Left lung (tissue), 10 donors: ENCODE results near the gene SECTM1. TPM values are rescaled to one million over a fixed set of nuclear protein-coding genes. Genes with fewer than 3 reads are reported as not detected.

Experiments
- ATAC-seq: fragments of 200-7000 bp; cut with Tn5 transposase; one replicate; pipeline ENCODE4 v1.9.1; 2020; ENCODE audit warnings: moderate library complexity
- DNase-seq, 4 donors: peaks; one replicate each; pipeline ENCODE4 v3.0.0-alpha.2; 2013 to 2020
- H3K27ac ChIP-seq, 2 donors: fragments of 200-600 bp; sonication (generic) in 1 of 2; one replicate each; pipeline versions ENCODE4 v1.5.0 to v1.8.0; 2020 to 2021
- H3K27me3 ChIP-seq, 2 donors: fragments of 200-600 bp; sonication (generic) in 1 of 2; one replicate each; pipeline versions ENCODE4 v1.5.0 to v1.8.0; 2020 to 2021
- H3K36me3 ChIP-seq, 2 donors: fragments of 200-600 bp; sonication (generic) in 1 of 2; one replicate each; pipeline versions ENCODE4 v1.5.0 to v1.8.0; 2020 to 2021
- H3K4me1 ChIP-seq, 2 donors: fragments of 200-600 bp; one replicate each; pipeline ENCODE4 v1.8.0; 2021
- H3K4me3 ChIP-seq, 2 donors: fragments of 200-600 bp; sonication (generic) in 1 of 2; one replicate each; pipeline versions ENCODE4 v1.5.0 to v1.8.0; 2020 to 2021; ENCODE audit warnings: mild to moderate bottlenecking in 1 of 2
- H3K9me3 ChIP-seq, 2 donors: fragments of 200-600 bp; sonication (generic) in 1 of 2; one replicate each; pipeline versions ENCODE4 v1.5.0 to v1.8.0; 2020 to 2021
- CTCF ChIP-seq, 2 donors: fragments of 200-600 bp; sonication (generic) in 1 of 2; IDR thresholded peaks; one replicate each; pipeline versions ENCODE4 v1.5.0 to v1.8.0; 2021; ENCODE audit warnings: antibody characterized with exemption in 2 of 2
- intact Hi-C, 2 donors: fragments of 100-400 bp; cut with DNase I; formaldehyde crosslinking; loops; one replicate each; pipeline versions ENCODE4 v1.11.2 to v1.14.2; 2022
- polyA plus RNA-seq, 6 donors: library from polyadenylated mRNA; unstranded; fragments of 120-200 nt; gene quantifications; one replicate each; pipeline ENCODE4 v1.2.1, GENCODE V29; 2013; ENCODE audit not compliant: insufficient read length in 6 of 6
- total RNA-seq, 2 donors: library from RNA; stranded (reverse); fragmentation: NEBNext Ultra II Directional; extraction: Animal tissue kit (Norgen Biotek cat#: 25700); gene quantifications; one replicate each; pipeline ENCODE4 v1.2.1, GENCODE V29; 2021
- donor health status: DM: no; HTN: yes; CAD: no.
- donor health status: DM: no; HTN: no; CAD: no.

SECTM1 gene
- total and polyA plus RNA-seq, 8 donors, result 1.9 to 36.8 (median 2.7) TPM

- Histone ChIP-seq H3K27ac (no peak overlapping the region), H3K36me3 (no peaks in the 10 kb centered on the region), H3K4me1 (peaks cover 0 to 30% of the 10 kb centered on the region in 2 donors), H3K27me3 (peaks cover 0 to 33% of the 10 kb centered on the region in 2 donors), H3K4me3 (no peak overlapping the region), H3K9me3 (no peaks in the 10 kb centered on the region)
- DNase-seq (peak in 1 of 4 donors; percentile 68), ATAC-seq (no peak)
- no peak for TF ChIP-seq CTCF (IDR thresholded peaks at IDR 0.05)
- intact Hi-C loops, result no loop called here
Measured at GRCh38 chr17:82303944-82304808, 29.4 kb downstream of the SECTM1 start.

GRCh38 chr17:82302991-82303943 lies 30.3 kb downstream of the SECTM1 start:
- Histone ChIP-seq H3K27me3 (peaks cover 0 to 26% of the 10 kb centered on the region in 2 donors), H3K9me3 (no peaks in the 10 kb centered on the region), H3K36me3 (no peaks in the 10 kb centered on the region), H3K4me3 (no peak overlapping the region), H3K4me1 (peaks cover 5 to 40% of the 10 kb centered on the region in 2 donors), H3K27ac (no peak overlapping the region)
- ATAC-seq, result no peak
- intact Hi-C loops, result no loop called here
- TF ChIP-seq CTCF (IDR thresholded peaks at IDR 0.05), result no peak
- peak in 1 of 4 donors; percentile 75 for DNase-seq

- no peak for ATAC-seq
- Histone ChIP-seq H3K27ac (no peak overlapping the region), H3K4me3 (no peak overlapping the region), H3K27me3 (peaks cover 0 to 26% of the 10 kb centered on the region in 2 donors), H3K36me3 (no peaks in the 10 kb centered on the region), H3K9me3 (no peaks in the 10 kb centered on the region), H3K4me1 (peaks cover 12 to 46% of the 10 kb centered on the region in 2 donors)
- intact Hi-C loops, result no loop called here
- no peak for TF ChIP-seq CTCF (IDR thresholded peaks at IDR 0.05)
- peak in 1 of 4 donors; percentile 57 for DNase-seq
Measured at GRCh38 chr17:82302568-82302963, 31.0 kb downstream of the SECTM1 start.

- Histone ChIP-seq H3K4me1 (peaks cover 17 to 51% of the 10 kb centered on the region in 2 donors), H3K4me3 (no peak overlapping the region), H3K27ac (no peak overlapping the region), H3K9me3 (no peaks in the 10 kb centered on the region), H3K36me3 (no peaks in the 10 kb centered on the region), H3K27me3 (peaks cover 0 to 26% of the 10 kb centered on the region in 2 donors)
- no peak for TF ChIP-seq CTCF (IDR thresholded peaks at IDR 0.05)
- ATAC-seq (no peak), DNase-seq (peak in 1 of 4 donors; percentile 79)
- intact Hi-C loops, result no loop called here
Measured at GRCh38 chr17:82301916-82302567, 31.5 kb downstream of the SECTM1 start.
